ENCODE measurements around the gene MPZL3.
A peak's percentile ranks its signal among the peaks of the same experiment; 100 is the strongest.

The MPZL3 gene

GRCh38 chr11:118251858-118252652 is at the start of gene MPZL3:
Gene MPZL3 (minus strand): TSS chr11:118252365. CDS start chr11:118252294, 71 bp downstream.
- Histone ChIP-seq H3K27me3 (ENCODE audit: control insufficient read depth in 2 of 2, insufficient read depth in 2 of 2, low read length in 2 of 2) (no peaks in the 10 kb centered on the region), H3K9ac (ENCODE audit: low read depth in 1 of 2, low read length in 2 of 2) (peak within 1 kb of the TSS; percentile 72 to 79), H3K36me3 (ENCODE audit: control insufficient read depth in 2 of 2, insufficient read depth in 2 of 2, low read length in 2 of 2) (peaks cover 6 to 9% of the 10 kb centered on the region in 2 donors), H3K27ac (ENCODE audit: low read depth in 2 of 2, low read length in 2 of 2) (peak within 1 kb of the TSS; percentile 89 to 90), H3K4me3 (ENCODE audit: low read length in 2 of 2) (peak within 1 kb of the TSS; percentile 87 to 93), H3K9me3 (ENCODE audit: control insufficient read depth in 2 of 2, low read length in 2 of 2) (no peaks in the 10 kb centered on the region), H3K4me1 (ENCODE audit: control insufficient read depth in 2 of 2, insufficient read depth in 2 of 2, low read length in 2 of 2) (peaks cover 9 to 10% of the 10 kb centered on the region in 2 donors)

DNA sequence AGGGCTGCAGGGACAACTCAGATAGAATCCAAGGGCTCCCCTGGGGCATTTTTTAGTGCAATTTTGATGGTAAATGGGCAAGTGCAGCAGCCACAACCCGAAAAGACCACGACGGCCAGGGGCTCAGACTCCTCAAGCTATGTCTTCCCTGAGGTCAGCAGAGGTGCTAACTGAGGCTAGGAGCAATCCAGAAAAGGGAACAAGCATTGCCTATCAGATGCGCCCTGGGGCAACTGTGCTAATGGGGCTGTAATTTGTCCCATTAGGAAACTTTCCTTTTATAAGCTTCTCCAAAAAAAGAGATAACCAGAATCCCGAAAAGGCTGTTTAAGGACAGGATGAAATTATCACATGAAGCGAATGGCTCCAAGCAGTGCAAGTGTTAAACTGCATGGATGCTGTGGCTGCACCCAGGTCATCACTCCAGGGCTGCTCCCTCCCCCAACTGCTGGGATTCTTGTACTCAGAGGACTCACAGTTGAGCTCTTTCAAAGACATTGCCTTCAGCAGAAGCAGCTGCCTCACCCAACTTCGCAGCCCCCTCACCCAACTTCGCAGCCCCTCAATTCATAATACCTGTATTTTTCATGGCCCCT is 49.5 kb upstream of the MPZL3 start:
- H3K36me3 ChIP-seq (ENCODE audit: control insufficient read depth in 2 of 2, insufficient read depth in 2 of 2, low read length in 2 of 2) = no peaks in the 10 kb centered on the region

GRCh38 chr11:118295815-118296454 is 43.8 kb upstream of the MPZL3 start:
- no peak overlapping the region for H3K27ac ChIP-seq (ENCODE audit: low read depth in 2 of 2, low read length in 2 of 2)
- no peak overlapping the region for H3K9ac ChIP-seq (ENCODE audit: low read depth in 1 of 2, low read length in 2 of 2)
- no peak overlapping the region for H3K4me3 ChIP-seq (ENCODE audit: low read length in 2 of 2)
- no peaks in the 10 kb centered on the region for H3K27me3 ChIP-seq (ENCODE audit: control insufficient read depth in 2 of 2, insufficient read depth in 2 of 2, low read length in 2 of 2)
- H3K36me3 ChIP-seq (ENCODE audit: control insufficient read depth in 2 of 2, insufficient read depth in 2 of 2, low read length in 2 of 2) = no peaks in the 10 kb centered on the region
- H3K4me1 ChIP-seq (ENCODE audit: control insufficient read depth in 2 of 2, insufficient read depth in 2 of 2, low read length in 2 of 2) = peaks cover 0 to under 1% of the 10 kb centered on the region in 2 donors
- H3K9me3 ChIP-seq (ENCODE audit: control insufficient read depth in 2 of 2, low read length in 2 of 2) = no peaks in the 10 kb centered on the region

More for the DNA sequence above, 49.5 kb upstream of the MPZL3 start:
- H3K27ac ChIP-seq (ENCODE audit: low read depth in 2 of 2, low read length in 2 of 2) = no peak overlapping the region
- peaks cover 0 to 5% of the 10 kb centered on the region in 2 donors for H3K27me3 ChIP-seq (ENCODE audit: control insufficient read depth in 2 of 2, insufficient read depth in 2 of 2, low read length in 2 of 2)
- no peak overlapping the region for H3K9ac ChIP-seq (ENCODE audit: low read depth in 1 of 2, low read length in 2 of 2)
- H3K4me1 ChIP-seq (ENCODE audit: control insufficient read depth in 2 of 2, insufficient read depth in 2 of 2, low read length in 2 of 2) = no peaks in the 10 kb centered on the region
- no peaks in the 10 kb centered on the region for H3K9me3 ChIP-seq (ENCODE audit: control insufficient read depth in 2 of 2, low read length in 2 of 2)
- no peak overlapping the region for H3K4me3 ChIP-seq (ENCODE audit: low read length in 2 of 2)

- no peaks in the 10 kb centered on the region for H3K9me3 ChIP-seq (ENCODE audit: control insufficient read depth in 2 of 2, low read length in 2 of 2)
- no peak overlapping the region for H3K9ac ChIP-seq (ENCODE audit: low read depth in 1 of 2, low read length in 2 of 2)
- peaks cover 0 to 5% of the 10 kb centered on the region in 2 donors for H3K4me1 ChIP-seq (ENCODE audit: control insufficient read depth in 2 of 2, insufficient read depth in 2 of 2, low read length in 2 of 2)
- H3K27ac ChIP-seq (ENCODE audit: low read depth in 2 of 2, low read length in 2 of 2) = no peak overlapping the region
- H3K36me3 ChIP-seq (ENCODE audit: control insufficient read depth in 2 of 2, insufficient read depth in 2 of 2, low read length in 2 of 2) = no peaks in the 10 kb centered on the region
- no peaks in the 10 kb centered on the region for H3K27me3 ChIP-seq (ENCODE audit: control insufficient read depth in 2 of 2, insufficient read depth in 2 of 2, low read length in 2 of 2)
- no peak overlapping the region for H3K4me3 ChIP-seq (ENCODE audit: low read length in 2 of 2)
Measured at GRCh38 chr11:118295199-118295598, 43.0 kb upstream of the MPZL3 start.

- Histone ChIP-seq H3K9ac (ENCODE audit: low read depth in 1 of 2, low read length in 2 of 2) (no peak overlapping the region), H3K27ac (ENCODE audit: low read depth in 2 of 2, low read length in 2 of 2) (no peak overlapping the region), H3K27me3 (ENCODE audit: control insufficient read depth in 2 of 2, insufficient read depth in 2 of 2, low read length in 2 of 2) (no peaks in the 10 kb centered on the region), H3K4me1 (ENCODE audit: control insufficient read depth in 2 of 2, insufficient read depth in 2 of 2, low read length in 2 of 2) (peaks cover 0 to 5% of the 10 kb centered on the region in 2 donors), H3K4me3 (ENCODE audit: low read length in 2 of 2) (no peak overlapping the region), H3K9me3 (ENCODE audit: control insufficient read depth in 2 of 2, low read length in 2 of 2) (no peaks in the 10 kb centered on the region), H3K36me3 (ENCODE audit: control insufficient read depth in 2 of 2, insufficient read depth in 2 of 2, low read length in 2 of 2) (no peaks in the 10 kb centered on the region)
Measured at GRCh38 chr11:118294053-118294452, 41.9 kb upstream of the MPZL3 start.

GRCh38 chr11:118291477-118292135 is 39.4 kb upstream of the MPZL3 start:
- Histone ChIP-seq H3K27me3 (ENCODE audit: control insufficient read depth in 2 of 2, insufficient read depth in 2 of 2, low read length in 2 of 2) (no peaks in the 10 kb centered on the region), H3K9me3 (ENCODE audit: control insufficient read depth in 2 of 2, low read length in 2 of 2) (no peaks in the 10 kb centered on the region), H3K27ac (ENCODE audit: low read depth in 2 of 2, low read length in 2 of 2) (no peak overlapping the region), H3K36me3 (ENCODE audit: control insufficient read depth in 2 of 2, insufficient read depth in 2 of 2, low read length in 2 of 2) (no peaks in the 10 kb centered on the region), H3K9ac (ENCODE audit: low read depth in 1 of 2, low read length in 2 of 2) (no peak overlapping the region), H3K4me1 (ENCODE audit: control insufficient read depth in 2 of 2, insufficient read depth in 2 of 2, low read length in 2 of 2) (peaks cover 4 to 8% of the 10 kb centered on the region in 2 donors), H3K4me3 (ENCODE audit: low read length in 2 of 2) (no peak overlapping the region)

- no peak overlapping the region for H3K27ac ChIP-seq (ENCODE audit: low read depth in 2 of 2, low read length in 2 of 2)
- no peak overlapping the region for H3K9ac ChIP-seq (ENCODE audit: low read depth in 1 of 2, low read length in 2 of 2)
- no peaks in the 10 kb centered on the region for H3K36me3 ChIP-seq (ENCODE audit: control insufficient read depth in 2 of 2, insufficient read depth in 2 of 2, low read length in 2 of 2)
- H3K27me3 ChIP-seq (ENCODE audit: control insufficient read depth in 2 of 2, insufficient read depth in 2 of 2, low read length in 2 of 2) = no peaks in the 10 kb centered on the region
- H3K9me3 ChIP-seq (ENCODE audit: control insufficient read depth in 2 of 2, low read length in 2 of 2) = no peaks in the 10 kb centered on the region
- peaks cover 7 to 11% of the 10 kb centered on the region in 2 donors for H3K4me1 ChIP-seq (ENCODE audit: control insufficient read depth in 2 of 2, insufficient read depth in 2 of 2, low read length in 2 of 2)
- no peak overlapping the region for H3K4me3 ChIP-seq (ENCODE audit: low read length in 2 of 2)
Measured at GRCh38 chr11:118290923-118291322, 38.8 kb upstream of the MPZL3 start.

DNA sequence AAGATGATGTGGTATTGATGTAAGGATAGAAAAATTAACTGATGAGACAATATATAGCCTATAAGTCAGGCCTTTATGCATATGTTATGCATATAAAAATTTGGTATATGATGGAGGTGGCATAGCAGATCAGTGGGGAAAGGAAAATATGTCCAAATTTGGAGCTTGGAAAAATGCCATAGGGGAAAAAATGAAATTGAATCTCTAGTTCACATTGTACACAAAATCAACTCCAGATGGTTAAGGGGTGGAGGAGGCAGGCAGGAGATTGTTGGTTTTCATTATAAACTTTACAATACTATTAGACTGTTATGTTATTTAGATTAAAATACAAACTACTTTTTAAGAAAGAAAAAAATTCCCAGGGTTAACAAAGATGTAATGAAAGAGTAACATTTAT is 37.2 kb upstream of the MPZL3 start:
- Histone ChIP-seq H3K9ac (ENCODE audit: low read depth in 1 of 2, low read length in 2 of 2) (no peak overlapping the region), H3K4me3 (ENCODE audit: low read length in 2 of 2) (no peak overlapping the region), H3K27ac (ENCODE audit: low read depth in 2 of 2, low read length in 2 of 2) (no peak overlapping the region), H3K36me3 (ENCODE audit: control insufficient read depth in 2 of 2, insufficient read depth in 2 of 2, low read length in 2 of 2) (no peaks in the 10 kb centered on the region), H3K27me3 (ENCODE audit: control insufficient read depth in 2 of 2, insufficient read depth in 2 of 2, low read length in 2 of 2) (no peaks in the 10 kb centered on the region), H3K9me3 (ENCODE audit: control insufficient read depth in 2 of 2, low read length in 2 of 2) (no peaks in the 10 kb centered on the region), H3K4me1 (ENCODE audit: control insufficient read depth in 2 of 2, insufficient read depth in 2 of 2, low read length in 2 of 2) (peaks cover 7 to 11% of the 10 kb centered on the region in 2 donors)

DNA sequence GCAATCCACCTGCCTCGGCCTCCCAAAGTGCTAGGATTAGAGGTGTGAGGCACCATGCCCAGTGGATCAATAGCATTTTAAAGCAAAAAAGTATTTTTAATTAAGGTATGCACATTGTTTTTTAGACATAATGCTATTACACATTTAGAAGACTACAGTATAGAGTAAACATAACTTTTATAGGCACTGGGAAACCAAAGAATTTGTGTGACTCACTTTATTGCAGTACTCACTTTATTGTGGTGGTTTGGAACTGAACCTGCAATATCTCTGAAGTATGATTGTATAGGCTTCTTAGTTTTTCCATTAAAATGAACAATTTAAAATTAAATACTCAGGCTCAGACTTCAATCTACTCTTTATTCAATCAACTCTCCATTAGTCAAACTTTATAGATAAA is 34.8 kb upstream of the MPZL3 start:
- no peak overlapping the region for H3K27ac ChIP-seq (ENCODE audit: low read depth in 2 of 2, low read length in 2 of 2)
- H3K4me3 ChIP-seq (ENCODE audit: low read length in 2 of 2) = peak overlapping the region in 1 of 2 donors; percentile 20
- peaks cover 10 to 29% of the 10 kb centered on the region in 2 donors for H3K4me1 ChIP-seq (ENCODE audit: control insufficient read depth in 2 of 2, insufficient read depth in 2 of 2, low read length in 2 of 2)
- no peaks in the 10 kb centered on the region for H3K27me3 ChIP-seq (ENCODE audit: control insufficient read depth in 2 of 2, insufficient read depth in 2 of 2, low read length in 2 of 2)
- H3K9me3 ChIP-seq (ENCODE audit: control insufficient read depth in 2 of 2, low read length in 2 of 2) = no peaks in the 10 kb centered on the region
- no peaks in the 10 kb centered on the region for H3K36me3 ChIP-seq (ENCODE audit: control insufficient read depth in 2 of 2, insufficient read depth in 2 of 2, low read length in 2 of 2)
- no peak overlapping the region for H3K9ac ChIP-seq (ENCODE audit: low read depth in 1 of 2, low read length in 2 of 2)
